ENCODE data around the gene ADGRA3. TPM values are rescaled to one million over a fixed set of nuclear protein-coding genes. Genes with fewer than 3 reads are reported as not detected.
"Not testable (repeated sequence)": the region's sequence is repeated elsewhere in the genome, so short reads cannot be mapped to it uniquely, and the experiment has no call there.

Gene ADGRA3
- total RNA-seq, 1 donor from 2014 or later, result 76.0 TPM

GRCh38 chr4:22384154-22384553 is 131.7 kb downstream of the ADGRA3 start:
- no peak overlapping the region for H3K27ac Mint-ChIP-seq (ENCODE audit: unreplicated experiment)
- no peak for DNase-seq (ENCODE audit: low read depth, low spot score)
- H3K36me3 Mint-ChIP-seq (ENCODE audit: low read depth), result peaks cover 37% of the 10 kb centered on the region
- no peaks in the 10 kb centered on the region for H3K4me1 Mint-ChIP-seq
- no peaks in the 10 kb centered on the region for H3K27me3 Mint-ChIP-seq (ENCODE audit: low read depth)
- no peak overlapping the region for H3K4me3 Mint-ChIP-seq
- TF ChIP-seq CTCF (conservative IDR thresholded peaks at IDR 0.05), result no peak
- H3K9me3 Mint-ChIP-seq, result peaks cover 3% of the 10 kb centered on the region

GRCh38 chr4:22382216-22382615 is 133.7 kb downstream of the ADGRA3 start:
- not testable (repeated sequence) for H3K27me3 Mint-ChIP-seq (ENCODE audit: low read depth); H3K4me1 Mint-ChIP-seq; H3K27ac Mint-ChIP-seq (ENCODE audit: unreplicated experiment); H3K4me3 Mint-ChIP-seq; DNase-seq (ENCODE audit: low read depth, low spot score)
- Mint-ChIP-seq H3K36me3 (ENCODE audit: low read depth) (peaks cover 48% of the 10 kb centered on the region), H3K9me3 (peaks cover 15% of the 10 kb centered on the region)

DNA sequence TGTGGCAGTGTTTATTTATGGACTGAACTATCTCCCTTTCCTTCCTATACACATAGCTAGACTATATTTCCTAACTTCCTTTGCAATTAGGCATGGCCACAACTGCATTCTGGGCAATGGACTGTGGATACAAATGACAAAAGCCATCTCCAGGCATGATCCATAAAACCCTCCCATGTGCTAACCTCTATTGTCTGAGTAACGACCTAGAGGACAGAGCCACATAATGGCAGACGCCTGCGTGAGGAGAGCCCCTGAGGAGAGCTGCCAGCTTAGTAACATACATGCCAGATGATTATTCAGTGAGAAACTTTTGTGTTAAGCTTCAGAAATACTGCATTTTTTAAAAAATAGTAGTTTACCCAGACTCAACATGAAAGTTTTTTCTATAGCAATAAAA is 142.9 kb downstream of the ADGRA3 start:
- Mint-ChIP-seq H3K36me3 (ENCODE audit: low read depth) (peaks cover 23% of the 10 kb centered on the region), H3K4me3 (no peak overlapping the region), H3K27me3 (ENCODE audit: low read depth) (no peaks in the 10 kb centered on the region), H3K27ac (ENCODE audit: unreplicated experiment) (no peak overlapping the region), H3K9me3 (peaks cover 12% of the 10 kb centered on the region), H3K4me1 (peaks cover 18% of the 10 kb centered on the region)
- no peak for DNase-seq (ENCODE audit: low read depth, low spot score)
- TF ChIP-seq CTCF (conservative IDR thresholded peaks at IDR 0.05), result no peak

- Mint-ChIP-seq H3K27me3 (ENCODE audit: low read depth) (no peaks in the 10 kb centered on the region), H3K27ac (ENCODE audit: unreplicated experiment) (no peak overlapping the region), H3K36me3 (ENCODE audit: low read depth) (peaks cover 16% of the 10 kb centered on the region), H3K9me3 (peaks cover 3% of the 10 kb centered on the region), H3K4me3 (no peak overlapping the region), H3K4me1 (peaks cover 17% of the 10 kb centered on the region)
- no peak for DNase-seq (ENCODE audit: low read depth, low spot score)
- TF ChIP-seq CTCF (conservative IDR thresholded peaks at IDR 0.05), result no peak
Observed at GRCh38 chr4:22369901-22370562, 145.8 kb downstream of the ADGRA3 start.

GRCh38 chr4:22363787-22364186 is 152.1 kb downstream of the ADGRA3 start:
- no peak for TF ChIP-seq CTCF (conservative IDR thresholded peaks at IDR 0.05)
- Mint-ChIP-seq H3K4me3 (no peak overlapping the region), H3K9me3 (peaks cover 10% of the 10 kb centered on the region), H3K27me3 (ENCODE audit: low read depth) (no peaks in the 10 kb centered on the region), H3K36me3 (ENCODE audit: low read depth) (peaks cover 8% of the 10 kb centered on the region), H3K27ac (ENCODE audit: unreplicated experiment) (no peak overlapping the region), H3K4me1 (no peaks in the 10 kb centered on the region)
- DNase-seq (ENCODE audit: low read depth, low spot score), result no peak

DNA sequence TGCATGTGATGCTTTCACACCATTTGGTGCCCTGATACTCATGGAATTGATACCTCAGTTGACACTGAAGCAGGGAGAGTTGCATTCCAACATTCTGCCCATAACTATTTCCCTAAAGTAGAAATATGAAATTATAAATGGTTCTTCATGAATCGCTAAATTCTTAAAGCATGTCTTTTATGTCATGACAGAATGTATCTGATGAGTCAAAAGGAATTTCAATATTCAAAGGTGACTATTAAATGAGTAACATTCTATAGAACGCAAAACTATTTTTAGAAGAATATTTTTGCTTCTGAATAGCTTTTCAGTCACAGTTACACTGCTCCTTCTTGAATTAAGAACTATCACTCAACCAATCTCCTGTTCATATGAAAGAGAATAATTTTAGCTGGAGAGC is 152.8 kb downstream of the ADGRA3 start:
- H3K36me3 Mint-ChIP-seq (ENCODE audit: low read depth), result peaks cover 10% of the 10 kb centered on the region
- H3K27me3 Mint-ChIP-seq (ENCODE audit: low read depth), result no peaks in the 10 kb centered on the region
- H3K4me1 Mint-ChIP-seq, result no peaks in the 10 kb centered on the region
- H3K9me3 Mint-ChIP-seq, result peaks cover 10% of the 10 kb centered on the region
- TF ChIP-seq CTCF (conservative IDR thresholded peaks at IDR 0.05), result no peak
- no peak overlapping the region for H3K27ac Mint-ChIP-seq (ENCODE audit: unreplicated experiment)
- no peak overlapping the region for H3K4me3 Mint-ChIP-seq
- no peak for DNase-seq (ENCODE audit: low read depth, low spot score)

All from neural crest cell (in vitro differentiated cells).